Progenitor cell of endocrine pancreas (in vitro differentiated cells): ENCODE data around the gene TMED4. TPM values are rescaled to one million over a fixed set of nuclear protein-coding genes. Genes with fewer than 3 reads are reported as not detected.

Experiments
- DNase-seq: peaks from one replicate; pipeline ENCODE4 v3.0.0; 2021; ENCODE audit warnings: low spot score; ENCODE audit not compliant: unreplicated experiment
- H3K27ac Mint-ChIP-seq: 2 replicates; pipeline ENCODE4 v1.8.0; 2021; ENCODE audit warnings: mild to moderate bottlenecking, moderate library complexity, mixed read lengths
- H3K27me3 Mint-ChIP-seq: 2 replicates; pipeline ENCODE4 v1.8.0; 2021; ENCODE audit warnings: mixed read lengths
- H3K36me3 Mint-ChIP-seq: 2 replicates; pipeline ENCODE4 v1.8.0; 2022; ENCODE audit warnings: mixed read lengths; ENCODE audit not compliant: insufficient read depth
- H3K4me1 Mint-ChIP-seq: 2 replicates; pipeline ENCODE4 v1.8.0; 2021; ENCODE audit warnings: low read depth, mixed read lengths
- H3K4me3 Mint-ChIP-seq: 2 replicates; pipeline ENCODE4 v1.8.0; 2021; ENCODE audit warnings: low read depth, mild to moderate bottlenecking, moderate library complexity, mixed read lengths
- H3K9me3 Mint-ChIP-seq: 2 replicates; pipeline ENCODE4 v1.8.0; 2021; ENCODE audit warnings: low read depth, mixed read lengths
- total RNA-seq: library from RNA; stranded (reverse); gene quantifications from 2 replicates; pipeline ENCODE4 v1.2.1, GENCODE V29; 2021
- TF ChIP-seq, protein P1 (sequence below): fragments of 200-600 bp; sonication (generic); IDR thresholded peaks from one replicate; pipeline ENCODE4 v1.5.0; 2021; ENCODE audit warnings: antibody characterized with exemption, mild to moderate bottlenecking; ENCODE audit not compliant: unreplicated experiment

The TMED4 gene
- total RNA-seq, 1 donor from 2014 or later, result 119 TPM

DNA sequence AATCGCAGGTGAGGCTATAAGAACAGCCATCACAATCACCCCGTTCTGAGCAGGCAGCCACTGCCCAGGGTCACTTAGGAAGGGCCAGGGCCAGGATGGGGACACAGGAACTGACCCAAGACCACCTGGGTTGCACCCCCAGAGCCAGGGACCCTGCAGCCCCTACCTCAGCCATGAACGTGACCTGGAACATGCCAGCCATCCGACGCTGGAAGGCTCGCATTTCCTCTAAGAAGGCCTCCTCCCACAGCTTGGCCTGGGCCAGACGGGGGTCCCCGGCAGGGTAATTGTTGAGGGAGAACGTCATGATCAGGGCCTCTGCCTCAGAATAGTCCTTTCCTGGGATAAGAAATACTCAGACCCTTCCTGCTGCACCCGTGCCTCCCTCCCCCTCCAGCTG is 45.9 kb downstream of the TMED4 start:
- Mint-ChIP-seq H3K27ac (no peak overlapping the region), H3K27me3 (no peaks in the 10 kb centered on the region), H3K9me3 (no peaks in the 10 kb centered on the region), H3K4me1 (peaks cover 29% of the 10 kb centered on the region), H3K4me3 (no peak overlapping the region), H3K36me3 (peaks cover 18% of the 10 kb centered on the region)
- TF ChIP-seq, protein P1, sequence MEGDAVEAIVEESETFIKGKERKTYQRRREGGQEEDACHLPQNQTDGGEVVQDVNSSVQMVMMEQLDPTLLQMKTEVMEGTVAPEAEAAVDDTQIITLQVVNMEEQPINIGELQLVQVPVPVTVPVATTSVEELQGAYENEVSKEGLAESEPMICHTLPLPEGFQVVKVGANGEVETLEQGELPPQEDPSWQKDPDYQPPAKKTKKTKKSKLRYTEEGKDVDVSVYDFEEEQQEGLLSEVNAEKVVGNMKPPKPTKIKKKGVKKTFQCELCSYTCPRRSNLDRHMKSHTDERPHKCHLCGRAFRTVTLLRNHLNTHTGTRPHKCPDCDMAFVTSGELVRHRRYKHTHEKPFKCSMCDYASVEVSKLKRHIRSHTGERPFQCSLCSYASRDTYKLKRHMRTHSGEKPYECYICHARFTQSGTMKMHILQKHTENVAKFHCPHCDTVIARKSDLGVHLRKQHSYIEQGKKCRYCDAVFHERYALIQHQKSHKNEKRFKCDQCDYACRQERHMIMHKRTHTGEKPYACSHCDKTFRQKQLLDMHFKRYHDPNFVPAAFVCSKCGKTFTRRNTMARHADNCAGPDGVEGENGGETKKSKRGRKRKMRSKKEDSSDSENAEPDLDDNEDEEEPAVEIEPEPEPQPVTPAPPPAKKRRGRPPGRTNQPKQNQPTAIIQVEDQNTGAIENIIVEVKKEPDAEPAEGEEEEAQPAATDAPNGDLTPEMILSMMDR, result no peak
- no peak for DNase-seq

DNA sequence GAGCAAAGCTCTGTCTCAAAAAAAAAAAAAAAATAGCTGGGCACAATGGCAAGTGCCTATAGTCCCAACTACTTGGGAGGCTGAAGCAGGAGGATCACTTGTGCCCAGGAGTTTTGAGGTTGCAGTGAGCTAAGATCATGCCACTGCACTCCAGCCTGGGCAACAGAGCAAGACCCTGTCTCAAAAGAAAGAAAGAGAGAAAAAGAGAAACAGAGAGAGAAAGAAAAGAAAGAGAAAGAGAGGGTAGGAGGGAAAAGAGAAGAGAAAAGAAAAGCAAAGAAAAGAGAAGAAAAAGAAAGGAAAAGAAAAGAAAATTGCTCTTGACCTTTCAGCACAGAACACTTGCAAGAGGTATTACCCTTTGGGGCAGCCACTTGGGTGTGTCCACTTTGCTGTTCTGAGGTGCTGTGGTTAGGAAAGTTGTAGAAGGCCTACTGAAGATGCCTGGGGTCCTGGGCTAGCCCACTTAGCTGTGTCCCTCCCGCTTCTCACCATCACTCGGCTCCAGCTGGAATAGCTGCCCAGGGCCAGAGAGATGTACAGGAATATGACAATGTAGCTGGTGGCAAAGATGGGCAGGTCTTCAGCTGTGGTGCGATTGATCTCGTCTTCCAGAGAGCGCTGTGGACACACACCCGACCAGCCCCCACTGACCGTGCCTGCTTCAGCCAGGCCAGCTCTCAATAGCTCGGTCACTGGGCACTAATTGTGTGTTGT is 46.5 kb downstream of the TMED4 start:
- H3K9me3 Mint-ChIP-seq, result no peaks in the 10 kb centered on the region
- H3K36me3 Mint-ChIP-seq, result peaks cover 23% of the 10 kb centered on the region
- H3K27ac Mint-ChIP-seq, result no peak overlapping the region

DNA sequence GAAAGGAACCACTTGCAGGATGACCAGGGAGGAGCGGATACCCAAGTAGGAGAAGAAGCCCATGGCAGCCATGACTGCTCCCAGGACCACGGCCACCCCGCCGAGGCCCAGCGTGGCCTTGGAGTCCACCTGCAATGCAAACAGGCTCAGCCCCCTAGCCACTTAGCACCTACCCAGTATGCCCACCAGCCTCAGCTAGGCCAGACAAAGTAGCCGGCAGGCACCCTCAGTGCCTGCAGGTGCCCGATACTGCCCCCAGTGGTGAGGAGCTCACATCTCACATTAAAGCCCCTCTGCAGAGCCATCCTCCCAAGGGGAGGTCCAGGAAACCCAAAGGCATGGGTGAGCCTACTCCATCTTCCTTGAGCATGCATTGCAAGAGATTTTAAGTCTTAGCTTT is 47.5 kb downstream of the TMED4 start:
- peak overlapping the region; percentile 93 for H3K27ac Mint-ChIP-seq

More for the DNA sequence above, 46.5 kb downstream of the TMED4 start:
- TF ChIP-seq, protein P1, result no peak
- DNase-seq, result no peak
- no peaks in the 10 kb centered on the region for H3K27me3 Mint-ChIP-seq
- H3K4me1 Mint-ChIP-seq, result peaks cover 24% of the 10 kb centered on the region
- H3K4me3 Mint-ChIP-seq, result no peak overlapping the region

GRCh38 chr7:44534087-44534486 is 47.9 kb downstream of the TMED4 start:
- TF ChIP-seq, protein P1, result no peak
- H3K9me3 Mint-ChIP-seq, result no peaks in the 10 kb centered on the region
- peaks cover 12% of the 10 kb centered on the region for H3K4me1 Mint-ChIP-seq
- H3K27ac Mint-ChIP-seq, result peak overlapping the region; percentile 93
- DNase-seq, result no peak
- no peaks in the 10 kb centered on the region for H3K27me3 Mint-ChIP-seq
- H3K36me3 Mint-ChIP-seq, result peaks cover 26% of the 10 kb centered on the region
- H3K4me3 Mint-ChIP-seq, result no peak overlapping the region

More for the DNA sequence above, 47.5 kb downstream of the TMED4 start:
- H3K27me3 Mint-ChIP-seq, result no peaks in the 10 kb centered on the region
- peaks cover 27% of the 10 kb centered on the region for H3K36me3 Mint-ChIP-seq
- H3K4me1 Mint-ChIP-seq, result peaks cover 15% of the 10 kb centered on the region
- TF ChIP-seq, protein P1, result peak; percentile 66
- DNase-seq, result peak; percentile 23
- no peaks in the 10 kb centered on the region for H3K9me3 Mint-ChIP-seq
- H3K4me3 Mint-ChIP-seq, result no peak overlapping the region

- TF ChIP-seq, protein P1, result no peak
- Mint-ChIP-seq H3K4me3 (no peak overlapping the region), H3K27ac (no peak overlapping the region), H3K27me3 (no peaks in the 10 kb centered on the region), H3K4me1 (peaks cover 12% of the 10 kb centered on the region), H3K9me3 (peaks cover under 1% of the 10 kb centered on the region), H3K36me3 (peaks cover 25% of the 10 kb centered on the region)
- no peak for DNase-seq
Observed at GRCh38 chr7:44533301-44534055, 48.6 kb downstream of the TMED4 start.
